Superior temporal gyrus (tissue), 1 donor: ENCODE data around the gene SPEG.
"Not testable (repeated sequence)": the region's sequence is repeated elsewhere in the genome, so short reads cannot be mapped to it uniquely, and the experiment has no call there.

ENCODE experiments used
- DNase-seq: peaks from one replicate; pipeline ENCODE4 v3.0.0-alpha.2; 2016; ENCODE audit errors: extremely low spot score

Gene SPEG

DNA sequence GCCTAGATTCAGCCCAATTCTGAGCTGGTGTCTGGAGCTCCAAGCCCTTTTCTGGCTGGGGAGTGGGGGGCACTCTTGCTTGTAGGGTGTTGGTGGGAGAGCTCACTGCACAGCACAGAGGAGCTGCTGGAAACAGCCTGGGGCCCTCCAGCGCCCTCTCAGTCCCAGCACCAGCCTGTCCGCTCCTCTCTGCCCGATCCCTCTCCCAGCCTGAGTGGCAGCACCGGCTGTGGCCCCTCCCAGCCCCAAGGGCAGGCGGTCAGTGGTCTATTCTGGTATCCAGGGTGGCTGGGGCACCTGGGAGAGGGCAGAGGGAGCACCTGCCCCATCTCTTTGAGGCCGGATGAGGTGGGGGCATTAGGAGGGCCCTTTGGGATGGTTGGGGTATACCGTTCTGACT lies 29.7 kb upstream of the SPEG start:
- no peak for DNase-seq

- DNase-seq, result no peak
These were observed 29.2 kb upstream of the SPEG start for GRCh38 chr2:219405451-219405850.

GRCh38 chr2:219405958-219406860 lies 28.4 kb upstream of the SPEG start:
- no peak for DNase-seq

- no peak for DNase-seq
These were observed 27.8 kb upstream of the SPEG start for GRCh38 chr2:219406861-219407230.

DNA sequence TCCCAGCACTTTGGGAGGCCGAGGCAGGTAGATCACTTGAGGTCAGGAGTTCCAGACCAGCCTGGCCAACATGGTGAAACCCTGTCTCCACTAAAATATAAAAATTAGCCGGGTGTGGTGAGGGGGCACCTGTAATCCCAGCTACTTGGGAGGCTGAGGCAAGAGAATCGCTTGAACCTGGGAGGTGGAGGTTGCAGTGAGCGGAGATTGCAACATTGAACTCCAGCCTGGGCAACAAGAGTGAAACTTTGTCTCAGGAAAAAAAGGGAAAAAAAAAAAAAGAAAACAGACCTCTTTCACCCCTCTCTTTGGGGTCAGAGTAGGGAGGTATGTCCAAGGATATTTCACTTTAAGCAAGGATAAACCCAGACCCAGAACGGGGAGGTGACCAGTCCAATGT lies 27.3 kb upstream of the SPEG start:
- not testable (repeated sequence) for DNase-seq

DNA sequence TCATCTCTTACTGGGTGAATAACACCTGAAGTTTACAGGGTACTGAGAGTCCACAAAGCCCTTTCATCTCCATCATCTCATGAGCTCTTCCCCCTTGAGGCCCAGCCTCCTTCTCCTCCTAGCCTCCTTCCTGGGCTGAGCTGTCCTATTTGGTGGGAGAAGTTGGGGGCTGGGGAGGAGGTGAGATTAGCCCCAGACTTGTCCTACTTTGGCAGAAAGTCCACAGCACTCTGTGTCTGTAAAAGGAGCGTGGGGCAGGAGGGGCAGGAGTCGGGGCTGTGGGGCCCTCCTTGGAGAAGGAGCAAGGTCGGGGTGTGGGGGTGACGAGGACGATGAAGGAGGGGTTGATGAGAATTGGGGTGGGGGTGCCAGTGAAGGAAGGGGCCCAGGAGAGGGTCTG lies 26.4 kb upstream of the SPEG start:
- DNase-seq, result no peak

DNA sequence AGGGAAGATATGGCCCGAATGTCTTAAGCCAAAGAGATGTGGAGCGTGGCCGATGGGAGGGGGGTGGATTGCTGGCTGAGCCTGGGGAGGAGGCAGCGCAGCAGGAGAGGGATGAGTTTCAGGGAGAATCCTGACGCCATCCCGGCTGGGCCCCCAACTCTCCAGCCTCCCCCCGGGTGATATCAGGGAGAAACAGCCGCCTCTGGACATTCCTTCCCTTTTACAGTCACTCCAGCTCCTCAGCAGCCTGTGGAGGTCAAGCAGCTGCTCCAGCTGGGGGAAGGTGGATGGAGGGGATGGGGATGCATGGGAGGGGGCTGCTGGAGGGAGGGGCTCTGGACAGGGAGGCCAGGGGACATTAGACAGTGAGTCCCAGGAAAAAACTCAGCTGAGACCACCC lies 26.0 kb upstream of the SPEG start:
- no peak for DNase-seq

GRCh38 chr2:219409619-219410018 lies 25.0 kb upstream of the SPEG start:
- DNase-seq, result no peak

DNA sequence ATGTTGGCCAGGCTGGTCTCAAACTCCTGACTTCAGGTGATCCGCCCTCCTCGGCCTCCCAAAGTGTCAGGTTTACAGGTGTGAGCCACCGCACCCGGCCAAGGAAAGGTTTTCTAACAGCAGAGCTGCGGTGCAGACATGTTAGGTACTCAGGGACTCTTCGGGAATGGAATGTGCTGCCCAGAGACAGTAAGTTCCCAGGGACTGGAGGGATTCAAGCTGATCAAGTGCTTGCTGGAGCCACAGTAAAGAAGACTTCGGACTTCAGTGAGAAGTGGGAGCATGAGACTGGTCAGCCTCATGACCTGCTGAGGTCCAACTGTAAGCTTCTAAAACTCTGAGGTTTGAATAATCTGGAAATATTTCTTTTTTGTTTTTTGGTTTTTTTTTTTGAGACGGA lies 24.3 kb upstream of the SPEG start:
- no peak for DNase-seq

GRCh38 chr2:219414857-219415256 lies 19.8 kb upstream of the SPEG start:
- no peak for DNase-seq

DNA sequence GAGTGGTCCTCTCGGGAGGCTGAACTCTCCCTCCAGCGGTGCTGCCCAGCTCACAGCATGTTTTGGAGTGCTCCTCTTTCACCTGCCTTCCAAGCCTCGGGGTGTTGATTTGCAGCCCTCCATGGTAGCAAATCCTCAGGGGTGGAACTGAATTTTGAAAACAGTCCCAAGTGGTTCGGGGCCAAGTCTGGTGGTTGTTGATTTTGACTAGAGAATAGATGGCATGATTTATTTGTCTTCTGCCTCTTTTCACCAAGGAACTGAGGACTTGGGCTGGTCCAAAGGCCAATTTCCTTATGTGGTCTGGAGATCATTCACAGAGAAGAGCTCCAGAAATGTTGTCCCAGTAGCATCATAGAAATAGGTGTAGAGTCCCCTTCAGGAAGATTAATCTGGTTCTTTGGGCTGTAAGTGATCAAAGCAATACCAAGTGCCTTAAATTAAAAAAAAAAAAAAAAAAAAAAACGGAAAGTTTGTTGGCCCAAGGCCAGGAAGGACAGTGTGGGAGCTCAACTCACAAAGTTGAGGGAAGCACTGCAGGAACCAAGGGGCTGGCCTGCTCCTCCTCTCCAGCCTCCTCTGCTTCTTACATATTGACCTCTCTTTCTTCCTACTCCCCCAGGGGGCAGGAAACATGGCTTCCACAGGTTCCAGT lies 18.9 kb upstream of the SPEG start:
- no peak for DNase-seq

- DNase-seq, result peak; percentile 32
These were observed 18.4 kb upstream of the SPEG start for GRCh38 chr2:219416235-219416602.

- no peak for DNase-seq
These were observed 17.7 kb upstream of the SPEG start for GRCh38 chr2:219416938-219417337.

DNA sequence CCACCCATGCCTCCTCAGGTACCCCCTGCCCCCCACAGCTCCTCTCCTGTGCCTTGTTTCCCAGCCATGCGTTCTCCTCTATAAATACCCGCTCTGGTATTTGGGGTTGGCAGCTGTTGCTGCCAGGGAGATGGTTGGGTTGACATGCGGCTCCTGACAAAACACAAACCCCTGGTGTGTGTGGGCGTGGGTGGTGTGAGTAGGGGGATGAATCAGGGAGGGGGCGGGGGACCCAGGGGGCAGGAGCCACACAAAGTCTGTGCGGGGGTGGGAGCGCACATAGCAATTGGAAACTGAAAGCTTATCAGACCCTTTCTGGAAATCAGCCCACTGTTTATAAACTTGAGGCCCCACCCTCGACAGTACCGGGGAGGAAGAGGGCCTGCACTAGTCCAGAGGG lies 17.3 kb upstream of the SPEG start:
- DNase-seq, result no peak

DNA sequence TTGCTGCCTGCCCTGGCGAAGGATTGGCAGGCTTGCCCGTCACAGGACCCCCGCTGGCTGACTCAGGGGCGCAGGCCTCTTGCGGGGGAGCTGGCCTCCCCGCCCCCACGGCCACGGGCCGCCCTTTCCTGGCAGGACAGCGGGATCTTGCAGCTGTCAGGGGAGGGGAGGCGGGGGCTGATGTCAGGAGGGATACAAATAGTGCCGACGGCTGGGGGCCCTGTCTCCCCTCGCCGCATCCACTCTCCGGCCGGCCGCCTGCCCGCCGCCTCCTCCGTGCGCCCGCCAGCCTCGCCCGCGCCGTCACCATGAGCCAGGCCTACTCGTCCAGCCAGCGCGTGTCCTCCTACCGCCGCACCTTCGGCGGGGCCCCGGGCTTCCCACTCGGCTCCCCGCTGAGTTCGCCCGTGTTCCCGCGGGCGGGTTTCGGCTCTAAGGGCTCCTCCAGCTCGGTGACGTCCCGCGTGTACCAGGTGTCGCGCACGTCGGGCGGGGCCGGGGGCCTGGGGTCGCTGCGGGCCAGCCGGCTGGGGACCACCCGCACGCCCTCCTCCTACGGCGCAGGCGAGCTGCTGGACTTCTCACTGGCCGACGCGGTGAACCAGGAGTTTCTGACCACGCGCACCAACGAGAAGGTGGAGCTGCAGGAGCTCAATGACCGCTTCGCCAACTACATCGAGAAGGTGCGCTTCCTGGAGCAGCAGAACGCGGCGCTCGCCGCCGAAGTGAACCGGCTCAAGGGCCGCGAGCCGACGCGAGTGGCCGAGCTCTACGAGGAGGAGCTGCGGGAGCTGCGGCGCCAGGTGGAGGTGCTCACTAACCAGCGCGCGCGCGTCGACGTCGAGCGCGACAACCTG lies 16.3 kb upstream of the SPEG start, which contains the start of gene DES:
DES (plus strand) TSS at position 223 of the 857 bp plus-strand sequence; CDS start at position 309, 86 bp downstream.
- DNase-seq, result no peak

DNA sequence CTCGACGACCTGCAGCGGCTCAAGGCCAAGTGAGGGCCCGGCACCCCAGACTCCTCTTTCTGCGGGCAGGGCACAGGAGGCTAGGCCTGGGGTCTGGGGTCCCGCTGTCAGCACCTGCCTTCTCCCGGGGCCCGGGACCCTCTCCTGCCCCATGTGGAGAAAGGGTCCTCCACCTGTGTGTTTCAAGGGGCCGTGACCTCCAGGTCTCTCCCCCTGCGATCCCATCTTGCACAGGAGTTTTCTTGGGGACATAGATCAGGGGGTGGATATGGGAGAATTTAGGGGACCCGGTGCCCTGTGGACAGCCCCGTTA lies 15.7 kb upstream of the SPEG start:
- no peak for DNase-seq

GRCh38 chr2:219419331-219420197 lies 15.1 kb upstream of the SPEG start:
- no peak for DNase-seq

GRCh38 chr2:219420687-219421086 lies 14.0 kb upstream of the SPEG start:
- DNase-seq, result no peak

- DNase-seq, result no peak
These were observed 13.3 kb upstream of the SPEG start for GRCh38 chr2:219421323-219421722.

GRCh38 chr2:219422952-219423534 lies 11.6 kb upstream of the SPEG start:
- DNase-seq, result no peak
